HG03457 (cell line): ENCODE measurements around the gene MORN1.

Source experiments
- ATAC-seq: cut with Tn5 transposase; IDR thresholded peaks from one replicate; pipeline ENCODE4 v1.9.1; 2021; ENCODE audit warnings: moderate number of reproducible peaks; ENCODE audit not compliant: unreplicated experiment

The MORN1 gene

GRCh38 chr1:2422523-2422922 is 31.2 kb upstream of the MORN1 start:
- no peak for ATAC-seq

GRCh38 chr1:2419416-2419815 is 28.1 kb upstream of the MORN1 start:
- no peak for ATAC-seq

DNA sequence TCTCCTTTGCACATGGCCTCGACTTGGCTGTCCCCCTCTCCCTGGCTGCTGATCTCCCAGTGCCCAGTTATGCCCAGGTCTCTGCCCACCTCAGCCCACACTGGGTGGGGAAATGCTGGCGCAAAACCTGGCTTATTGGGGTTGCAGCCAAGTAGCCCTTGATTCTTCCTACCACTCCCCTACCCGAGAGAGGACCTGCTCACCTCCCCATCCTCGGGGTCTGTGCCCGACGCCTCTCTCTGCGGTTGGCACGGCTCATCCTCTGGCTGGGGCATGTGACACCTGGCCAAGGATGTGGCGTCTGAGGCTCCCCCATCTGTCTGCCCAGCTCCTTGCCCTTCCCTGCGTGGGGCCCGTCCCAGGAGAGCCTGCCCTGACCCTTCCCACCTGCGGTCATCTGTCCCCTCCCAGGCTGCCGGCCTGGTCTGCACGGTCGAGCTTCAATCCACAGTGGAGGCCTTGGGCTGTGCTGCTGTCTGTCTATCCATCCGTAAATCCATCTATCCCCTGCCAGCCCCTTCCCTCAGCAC is 27.5 kb upstream of the MORN1 start:
- ATAC-seq: no peak

DNA sequence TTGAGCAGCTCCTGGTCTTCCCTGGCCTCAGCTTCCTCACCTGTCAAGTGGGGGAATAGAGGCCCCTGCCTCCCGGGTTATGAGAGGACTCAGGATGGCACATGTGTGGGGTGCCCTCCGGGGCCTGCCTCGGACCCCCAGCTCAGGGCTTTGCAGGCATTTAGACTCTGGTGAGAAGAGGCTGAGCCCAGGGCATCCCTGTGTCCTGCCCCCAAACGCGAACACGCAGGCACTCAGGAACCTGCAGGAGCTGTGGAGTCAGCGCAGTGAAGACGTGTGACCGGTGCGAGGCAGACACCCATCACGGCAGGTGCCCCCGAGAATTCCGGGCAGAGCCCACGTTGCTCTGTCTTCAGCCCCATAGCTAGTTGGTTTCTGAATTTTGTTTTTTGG is 26.5 kb upstream of the MORN1 start:
- ATAC-seq: no peak

- no peak for ATAC-seq
Observed at GRCh38 chr1:2417083-2417832, 25.9 kb upstream of the MORN1 start.

DNA sequence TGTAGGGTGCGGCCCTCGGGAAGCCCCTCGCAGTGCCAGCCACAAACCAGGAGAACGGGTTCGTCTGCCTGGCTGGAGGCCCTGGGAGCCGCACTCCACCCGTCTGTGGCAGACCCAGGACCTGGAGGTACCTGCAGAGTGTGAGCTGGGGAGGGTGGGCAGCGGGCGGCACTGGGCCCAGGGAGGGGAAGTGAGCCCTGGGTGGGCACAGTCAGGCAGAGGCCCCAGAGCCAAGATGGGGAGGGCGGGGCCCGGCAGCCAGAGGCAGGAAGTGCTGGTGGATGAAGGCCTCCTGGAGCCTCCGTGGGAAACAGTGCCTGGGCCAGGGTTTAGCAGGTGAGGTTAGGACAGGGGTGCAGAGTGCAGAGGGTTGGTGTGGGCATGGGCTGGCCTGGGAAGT is 25.0 kb upstream of the MORN1 start:
- no peak for ATAC-seq

DNA sequence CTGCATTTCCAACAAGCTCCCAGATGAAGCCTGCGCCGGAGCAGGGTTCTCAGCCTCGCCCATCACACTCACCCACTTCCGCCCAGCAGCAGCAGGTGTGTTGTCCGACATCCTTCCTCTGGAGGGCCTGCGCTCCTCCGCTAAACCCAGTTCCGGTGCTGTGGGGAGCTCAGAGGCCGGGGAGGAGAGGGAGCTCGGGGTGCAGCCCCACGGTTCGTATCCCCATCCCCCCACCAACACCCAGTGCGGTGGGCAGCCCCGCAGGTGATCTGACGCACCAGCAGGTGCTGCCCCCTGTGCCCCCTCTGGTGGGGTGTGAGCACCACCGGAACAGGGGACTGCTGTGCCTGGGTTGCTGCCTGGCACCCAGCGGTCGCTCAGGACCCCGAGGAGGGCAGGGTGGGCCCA is 24.5 kb upstream of the MORN1 start:
- no peak for ATAC-seq

GRCh38 chr1:2415337-2415736 is 24.0 kb upstream of the MORN1 start:
- ATAC-seq: no peak

DNA sequence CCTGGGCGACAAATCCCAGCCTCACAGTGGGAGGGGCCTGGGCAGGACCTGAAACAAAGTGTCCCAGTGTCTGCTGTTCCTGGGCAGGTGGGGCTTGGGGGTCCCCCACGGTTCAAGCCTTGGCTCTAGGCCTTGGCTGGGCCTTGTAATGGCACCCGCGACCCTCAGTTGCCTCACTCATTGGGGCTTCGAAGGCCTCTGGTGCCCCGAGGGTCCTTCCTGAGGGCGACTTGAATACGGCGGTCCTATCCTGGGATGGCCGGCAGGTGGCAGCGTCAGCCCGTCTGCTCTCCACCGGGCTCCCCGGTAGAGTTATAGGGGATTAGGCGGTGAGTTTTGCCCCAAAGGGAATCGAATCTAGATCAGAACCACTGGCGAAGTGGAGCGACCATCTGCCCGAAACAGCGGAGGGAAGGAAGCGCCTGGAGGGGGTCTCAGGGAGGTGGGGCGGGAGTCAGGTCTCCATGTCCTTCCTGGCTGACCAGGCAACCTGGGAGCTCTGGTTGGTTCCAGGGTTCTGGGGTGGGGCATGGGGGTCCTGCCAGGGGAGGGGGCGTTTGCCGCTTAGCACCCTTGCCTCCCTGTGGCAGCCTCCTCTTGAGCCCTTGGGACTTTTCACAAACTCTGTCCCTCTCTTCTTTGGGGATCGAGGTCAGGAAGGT is 23.1 kb upstream of the MORN1 start:
- no peak for ATAC-seq

GRCh38 chr1:2413495-2414296 is 22.3 kb upstream of the MORN1 start:
- ATAC-seq: no peak

DNA sequence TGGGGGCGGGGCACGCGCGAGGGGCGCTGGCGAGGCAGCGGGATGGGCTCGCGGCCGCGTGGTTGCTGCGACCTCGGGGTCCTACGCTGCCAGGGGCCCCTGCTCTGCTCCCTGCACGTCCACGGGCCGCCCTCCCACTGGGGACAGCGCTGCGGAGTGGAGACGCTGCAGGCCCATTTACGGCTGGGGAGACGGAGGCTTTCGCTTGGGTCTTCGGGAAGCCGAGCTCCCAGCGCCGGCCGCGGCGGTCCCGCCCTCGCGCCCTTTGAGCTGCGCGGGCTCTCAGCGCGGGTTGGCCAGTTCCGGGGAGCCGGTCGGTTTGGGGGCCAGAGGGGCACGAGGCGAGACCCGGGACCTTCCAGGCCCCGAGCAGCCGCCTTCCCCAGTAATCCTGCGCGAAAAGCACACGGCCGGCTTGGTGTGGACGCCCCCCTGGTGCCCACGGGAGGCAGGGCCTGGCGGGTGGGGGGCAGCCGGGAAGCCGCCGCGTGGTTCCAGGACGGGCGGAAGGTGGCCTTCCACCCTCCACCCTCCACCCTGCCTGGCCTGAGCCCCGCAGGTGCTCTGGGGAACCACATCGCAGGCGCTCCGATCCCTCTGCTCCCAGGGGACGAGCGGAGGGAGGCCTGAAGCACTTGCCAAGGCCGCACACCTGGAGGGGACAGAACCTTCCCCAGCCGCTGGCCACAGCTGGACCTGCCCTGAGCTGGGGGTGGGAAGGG is 21.6 kb upstream of the MORN1 start:
- peak; percentile 5 for ATAC-seq

GRCh38 chr1:2412395-2412772 is 21.0 kb upstream of the MORN1 start, which contains the start of gene PEX10:
Gene PEX10, minus strand, starts transcription at chr1:2412564. Its CDS starts 62 bp downstream, at chr1:2412502.
- peak; percentile 77 for ATAC-seq

GRCh38 chr1:2411801-2412394 is 20.5 kb upstream of the MORN1 start:
- peak; percentile 15 for ATAC-seq

DNA sequence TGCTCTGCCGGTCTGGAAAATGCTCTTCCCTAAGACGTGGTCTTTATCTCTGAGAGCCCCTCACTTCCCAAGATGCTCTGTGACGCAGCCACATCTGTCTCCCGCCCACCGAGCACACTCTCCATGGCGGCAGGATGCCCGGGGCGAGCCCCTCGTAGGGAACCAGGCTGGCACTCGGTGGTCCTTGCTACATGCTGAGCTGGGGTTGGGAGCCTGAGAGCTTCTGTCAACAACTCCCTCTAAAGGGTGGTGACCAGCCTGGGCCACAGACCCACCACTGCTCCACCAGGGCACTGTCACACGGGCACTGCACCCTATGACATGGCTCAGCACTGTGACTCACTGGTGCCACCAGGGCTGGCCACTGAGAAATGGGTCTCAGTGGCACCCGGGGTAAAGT is 18.4 kb upstream of the MORN1 start:
- no peak for ATAC-seq

GRCh38 chr1:2408859-2409276 is 17.5 kb upstream of the MORN1 start:
- ATAC-seq: no peak

GRCh38 chr1:2408456-2408855 is 17.1 kb upstream of the MORN1 start:
- ATAC-seq: no peak

- ATAC-seq: no peak
Observed at GRCh38 chr1:2407991-2408275, 16.6 kb upstream of the MORN1 start.

- no peak for ATAC-seq
Observed at GRCh38 chr1:2407166-2407990, 16.0 kb upstream of the MORN1 start.

DNA sequence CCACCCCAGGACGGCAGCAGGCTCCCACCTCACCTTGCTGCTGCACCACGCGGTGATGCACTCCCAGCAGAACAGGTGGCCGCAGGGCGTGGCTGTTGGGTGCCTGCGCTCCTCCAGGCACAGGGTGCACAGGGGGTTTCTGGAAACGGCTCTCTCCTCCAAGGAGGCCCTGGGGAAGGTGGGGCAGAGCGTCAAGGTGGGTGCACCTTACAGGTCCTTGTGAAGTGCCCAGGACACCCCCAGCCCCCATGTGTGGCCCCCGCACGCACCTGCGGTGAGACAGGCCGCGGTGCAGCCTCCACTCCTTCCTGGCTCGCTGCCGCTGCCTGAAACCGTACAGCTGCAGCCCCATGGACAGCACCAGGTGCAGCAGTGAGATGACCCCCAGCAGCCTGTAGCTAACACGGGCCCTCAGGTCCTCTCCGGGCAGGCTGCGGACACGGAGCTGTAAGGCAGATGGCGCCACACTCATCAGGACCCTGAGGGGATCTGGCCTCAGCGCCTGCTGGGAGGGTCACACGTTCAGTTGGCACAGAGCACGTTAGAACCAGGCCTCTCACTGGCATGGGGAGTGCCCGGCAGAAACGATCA is 15.2 kb upstream of the MORN1 start:
- no peak for ATAC-seq
